ENCODE measurements around the gene NRG2. TPM values are rescaled to one million over a fixed set of nuclear protein-coding genes. Genes with fewer than 3 reads are reported as not detected.

The NRG2 gene
- polyA plus RNA-seq, 1 of the 3 experiments (the other 2 are of a cell fraction), result 3.7 TPM

DNA sequence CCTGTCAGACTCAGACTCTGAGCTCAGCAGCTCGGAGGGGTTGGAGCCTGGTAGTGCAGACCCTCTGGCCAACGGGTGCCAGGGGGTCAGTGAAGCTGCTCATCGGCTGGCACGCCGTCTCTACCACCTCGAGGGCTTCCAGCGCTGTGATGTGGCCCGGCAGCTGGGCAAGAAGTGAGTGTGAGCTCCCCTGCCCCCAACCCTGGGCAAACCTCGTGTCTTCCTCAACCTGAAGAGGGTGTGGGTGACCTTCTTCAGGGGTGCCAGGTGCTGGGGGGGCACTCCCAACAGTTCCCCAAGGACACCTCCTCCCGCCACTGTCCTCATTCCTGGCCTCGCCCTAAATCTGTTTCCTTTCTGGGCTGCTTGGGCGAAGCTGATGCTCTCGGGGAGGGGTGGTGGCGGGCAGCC, 228.9 kb downstream of the NRG2 start:
- no peak for DNase-seq
- POLR2A ChIA-PET, result no interaction called here
- Histone ChIP-seq H3K4me1 (ENCODE audit: control insufficient read depth in 1 of 2, insufficient read depth in 2 of 2, low read depth in 1 of 2, low read length in 1 of 2) (peaks cover 0 to 4% of the 10 kb centered on the region in 2 experiments; a peak in 1 of 4 replicates), H2AFZ (ENCODE audit: low read depth) (no peak overlapping the region), H3K4me3 (ENCODE audit: low read depth in 2 of 2, low read length in 1 of 2) (no peak overlapping the region), H3K79me2 (ENCODE audit: insufficient read depth) (no peaks in the 10 kb centered on the region), H3K9me2 (no peaks in the 10 kb centered on the region), H3K9me3 (0 out of 2 replicates have a peak, but pooled peaks cover 5% of the 10 kb centered on the region), H3F3A (replicated peaks; ENCODE audit: insufficient read depth) (peaks cover 3% of the 10 kb centered on the region), H3K27me3 (ENCODE audit: insufficient read depth) (peaks cover 4% of the 10 kb centered on the region; the same call in 1 of the 2 replicates), H3K36me3 (replicated peaks in 1 of 2; ENCODE audit: control insufficient read depth in 1 of 2, insufficient read depth in 2 of 2, low read length in 1 of 2) (no peaks in the 10 kb centered on the region), H4K20me1 (ENCODE audit: insufficient read depth) (no peaks in the 10 kb centered on the region), H3K4me2 (no peak overlapping the region), H3K9ac (no peak overlapping the region), H3K27ac (ENCODE audit: low read depth in 2 of 2, low read length in 1 of 2) (no peak overlapping the region)
- WGBS (ENCODE audit: low lambda C conversion rate), result 46% methylated on average over 7 of the region's 14 CpGs
- TF ChIP-seq, protein P1, sequence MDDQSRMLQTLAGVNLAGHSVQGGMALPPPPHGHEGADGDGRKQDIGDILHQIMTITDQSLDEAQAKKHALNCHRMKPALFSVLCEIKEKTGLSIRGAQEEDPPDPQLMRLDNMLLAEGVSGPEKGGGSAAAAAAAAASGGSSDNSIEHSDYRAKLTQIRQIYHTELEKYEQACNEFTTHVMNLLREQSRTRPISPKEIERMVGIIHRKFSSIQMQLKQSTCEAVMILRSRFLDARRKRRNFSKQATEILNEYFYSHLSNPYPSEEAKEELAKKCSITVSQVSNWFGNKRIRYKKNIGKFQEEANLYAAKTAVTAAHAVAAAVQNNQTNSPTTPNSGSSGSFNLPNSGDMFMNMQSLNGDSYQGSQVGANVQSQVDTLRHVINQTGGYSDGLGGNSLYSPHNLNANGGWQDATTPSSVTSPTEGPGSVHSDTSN (IDR thresholded peaks at IDR 0.05), result no peak
- TF ChIP-seq FOXM1 (IDR thresholded peaks at IDR 0.05; ENCODE audit: low read depth) (no peak), ELF1 (IDR thresholded peaks at IDR 0.05) (no peak), RAD21 (IDR thresholded peaks at IDR 0.05; ENCODE audit: low read length) (no peak), RXRA (IDR thresholded peaks at IDR 0.05; ENCODE audit: borderline replicate concordance, low read depth) (no peak), EP300 (IDR thresholded peaks at IDR 0.05; ENCODE audit: borderline replicate concordance in 1 of 2, low read depth in 1 of 2, low read length in 1 of 2) (no peak), CHD2 (IDR thresholded peaks at IDR 0.05; ENCODE audit: low read length, partially characterized antibody) (no peak), FOXJ3 (CRISPR knock-in tag; IDR thresholded peaks at IDR 0.05) (no peak), SIN3A (IDR thresholded peaks at IDR 0.05; ENCODE audit: borderline replicate concordance, low read depth, low read length) (no peak), NRF1 (IDR thresholded peaks at IDR 0.05; ENCODE audit: low read depth, low read length) (no peak), SMC3 (IDR thresholded peaks at IDR 0.05; ENCODE audit: low read depth, low read length) (no peak)
- CTCF ChIA-PET, result interaction anchor here (0.7 to 4.4 kb wide), 3 partner anchors 17 to 154 kb away, joined by 3 to 29 read pairs (median 10); no protein-coding TSS in a partner anchor

DNA sequence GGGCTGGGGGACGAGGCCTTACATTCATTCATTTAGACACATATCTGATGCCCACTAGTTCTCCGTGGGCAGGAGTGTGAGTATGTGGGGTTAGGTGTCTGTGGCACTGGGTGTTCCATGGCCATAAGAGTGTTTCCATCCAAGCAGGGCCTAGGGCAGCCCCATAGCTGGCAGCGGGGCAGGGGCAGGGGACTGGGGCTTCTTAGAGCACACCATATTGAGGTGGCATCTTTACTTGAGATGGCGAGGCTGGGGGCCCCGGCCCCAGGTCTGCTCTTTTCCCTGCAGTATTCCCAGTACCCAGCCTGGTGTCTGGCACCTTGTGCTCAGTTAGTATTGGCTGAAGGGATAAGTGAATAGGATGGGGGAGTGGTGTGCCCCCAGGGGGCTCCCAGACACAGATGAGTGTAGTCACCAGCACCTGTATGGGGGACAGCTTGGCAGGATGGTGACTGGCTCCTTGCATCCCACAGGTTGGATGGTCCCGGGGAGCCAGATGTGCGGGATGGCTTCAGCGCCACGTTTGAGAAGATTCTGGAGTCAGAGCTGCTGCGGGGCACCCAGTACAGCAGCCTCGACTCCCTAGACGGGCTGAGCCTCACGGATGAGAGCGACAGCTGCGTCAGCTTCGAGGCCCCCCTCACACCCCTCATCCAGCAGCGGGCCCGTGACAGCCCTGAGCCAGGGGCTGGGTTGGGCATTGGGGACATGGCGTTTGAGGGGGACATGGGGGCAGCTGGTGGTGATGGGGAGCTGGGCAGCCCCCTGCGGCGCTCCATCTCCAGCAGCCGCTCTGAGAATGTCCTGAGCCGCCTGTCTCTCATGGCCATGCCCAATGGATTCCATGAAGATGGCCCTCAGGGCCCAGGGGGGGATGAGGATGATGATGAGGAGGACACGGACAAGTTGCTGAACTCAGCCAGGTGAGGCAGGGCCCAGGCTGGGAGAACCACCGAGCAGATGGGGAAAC, 230.0 kb downstream of the NRG2 start:
- Histone ChIP-seq H3K27me3 (ENCODE audit: insufficient read depth) (peaks cover 4% of the 10 kb centered on the region; the same call in 1 of the 2 replicates), H3K9me2 (no peaks in the 10 kb centered on the region), H3K4me2 (no peak overlapping the region), H3K79me2 (ENCODE audit: insufficient read depth) (no peaks in the 10 kb centered on the region), H3K36me3 (replicated peaks in 1 of 2; ENCODE audit: control insufficient read depth in 1 of 2, insufficient read depth in 2 of 2, low read length in 1 of 2) (no peaks in the 10 kb centered on the region), H3K27ac (ENCODE audit: low read depth in 2 of 2, low read length in 1 of 2) (no peak overlapping the region), H3K9ac (no peak overlapping the region), H3K4me1 (ENCODE audit: control insufficient read depth in 1 of 2, insufficient read depth in 2 of 2, low read depth in 1 of 2, low read length in 1 of 2) (peaks cover 0 to 4% of the 10 kb centered on the region in 2 experiments; a peak in 1 of 4 replicates), H3K9me3 (no peaks in the 10 kb centered on the region), H3F3A (replicated peaks; ENCODE audit: insufficient read depth) (peaks cover 3% of the 10 kb centered on the region), H2AFZ (ENCODE audit: low read depth) (no peak overlapping the region), H3K4me3 (ENCODE audit: low read depth in 2 of 2, low read length in 1 of 2) (no peak overlapping the region), H4K20me1 (ENCODE audit: insufficient read depth) (no peaks in the 10 kb centered on the region)
- ChIA-PET CTCF (interaction anchor here (0.8 to 4.4 kb wide), 4 partner anchors 25 to 155 kb away, joined by 3 to 29 read pairs (median 7); no protein-coding TSS in a partner anchor), POLR2A (no interaction called here)
- DNase-seq, result no peak
- 65% methylated on average over 22 of the region's 25 CpGs for WGBS (ENCODE audit: low lambda C conversion rate)
- TF ChIP-seq MEF2A (IDR thresholded peaks at IDR 0.05; ENCODE audit: borderline replicate concordance, low read depth) (no peak), SMC3 (IDR thresholded peaks at IDR 0.05; ENCODE audit: low read depth, low read length) (no peak), RAD21 (IDR thresholded peaks at IDR 0.05; ENCODE audit: low read length) (no peak), MXI1 (IDR thresholded peaks at IDR 0.05; ENCODE audit: low read depth, low read length) (no peak), CHD2 (IDR thresholded peaks at IDR 0.05; ENCODE audit: low read length, partially characterized antibody) (no peak), RXRA (IDR thresholded peaks at IDR 0.05; ENCODE audit: borderline replicate concordance, low read depth) (no peak), TCF12 (IDR thresholded peaks at IDR 0.05) (no peak), JUND (IDR thresholded peaks at IDR 0.05) (no peak)
- TF ChIP-seq, protein P2, sequence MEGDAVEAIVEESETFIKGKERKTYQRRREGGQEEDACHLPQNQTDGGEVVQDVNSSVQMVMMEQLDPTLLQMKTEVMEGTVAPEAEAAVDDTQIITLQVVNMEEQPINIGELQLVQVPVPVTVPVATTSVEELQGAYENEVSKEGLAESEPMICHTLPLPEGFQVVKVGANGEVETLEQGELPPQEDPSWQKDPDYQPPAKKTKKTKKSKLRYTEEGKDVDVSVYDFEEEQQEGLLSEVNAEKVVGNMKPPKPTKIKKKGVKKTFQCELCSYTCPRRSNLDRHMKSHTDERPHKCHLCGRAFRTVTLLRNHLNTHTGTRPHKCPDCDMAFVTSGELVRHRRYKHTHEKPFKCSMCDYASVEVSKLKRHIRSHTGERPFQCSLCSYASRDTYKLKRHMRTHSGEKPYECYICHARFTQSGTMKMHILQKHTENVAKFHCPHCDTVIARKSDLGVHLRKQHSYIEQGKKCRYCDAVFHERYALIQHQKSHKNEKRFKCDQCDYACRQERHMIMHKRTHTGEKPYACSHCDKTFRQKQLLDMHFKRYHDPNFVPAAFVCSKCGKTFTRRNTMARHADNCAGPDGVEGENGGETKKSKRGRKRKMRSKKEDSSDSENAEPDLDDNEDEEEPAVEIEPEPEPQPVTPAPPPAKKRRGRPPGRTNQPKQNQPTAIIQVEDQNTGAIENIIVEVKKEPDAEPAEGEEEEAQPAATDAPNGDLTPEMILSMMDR (IDR thresholded peaks at IDR 0.05), result no peak
- TF ChIP-seq, protein P3, sequence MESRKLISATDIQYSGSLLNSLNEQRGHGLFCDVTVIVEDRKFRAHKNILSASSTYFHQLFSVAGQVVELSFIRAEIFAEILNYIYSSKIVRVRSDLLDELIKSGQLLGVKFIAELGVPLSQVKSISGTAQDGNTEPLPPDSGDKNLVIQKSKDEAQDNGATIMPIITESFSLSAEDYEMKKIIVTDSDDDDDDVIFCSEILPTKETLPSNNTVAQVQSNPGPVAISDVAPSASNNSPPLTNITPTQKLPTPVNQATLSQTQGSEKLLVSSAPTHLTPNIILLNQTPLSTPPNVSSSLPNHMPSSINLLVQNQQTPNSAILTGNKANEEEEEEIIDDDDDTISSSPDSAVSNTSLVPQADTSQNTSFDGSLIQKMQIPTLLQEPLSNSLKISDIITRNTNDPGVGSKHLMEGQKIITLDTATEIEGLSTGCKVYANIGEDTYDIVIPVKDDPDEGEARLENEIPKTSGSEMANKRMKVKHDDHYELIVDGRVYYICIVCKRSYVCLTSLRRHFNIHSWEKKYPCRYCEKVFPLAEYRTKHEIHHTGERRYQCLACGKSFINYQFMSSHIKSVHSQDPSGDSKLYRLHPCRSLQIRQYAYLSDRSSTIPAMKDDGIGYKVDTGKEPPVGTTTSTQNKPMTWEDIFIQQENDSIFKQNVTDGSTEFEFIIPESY (IDR thresholded peaks at IDR 0.05; ENCODE audit: borderline replicate concordance, low read depth), result no peak
- TF ChIP-seq, protein P4, sequence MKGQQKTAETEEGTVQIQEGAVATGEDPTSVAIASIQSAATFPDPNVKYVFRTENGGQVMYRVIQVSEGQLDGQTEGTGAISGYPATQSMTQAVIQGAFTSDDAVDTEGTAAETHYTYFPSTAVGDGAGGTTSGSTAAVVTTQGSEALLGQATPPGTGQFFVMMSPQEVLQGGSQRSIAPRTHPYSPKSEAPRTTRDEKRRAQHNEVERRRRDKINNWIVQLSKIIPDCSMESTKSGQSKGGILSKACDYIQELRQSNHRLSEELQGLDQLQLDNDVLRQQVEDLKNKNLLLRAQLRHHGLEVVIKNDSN (IDR thresholded peaks at IDR 0.05; ENCODE audit: borderline replicate concordance, low read depth), result no peak
- TF ChIP-seq, protein P5, sequence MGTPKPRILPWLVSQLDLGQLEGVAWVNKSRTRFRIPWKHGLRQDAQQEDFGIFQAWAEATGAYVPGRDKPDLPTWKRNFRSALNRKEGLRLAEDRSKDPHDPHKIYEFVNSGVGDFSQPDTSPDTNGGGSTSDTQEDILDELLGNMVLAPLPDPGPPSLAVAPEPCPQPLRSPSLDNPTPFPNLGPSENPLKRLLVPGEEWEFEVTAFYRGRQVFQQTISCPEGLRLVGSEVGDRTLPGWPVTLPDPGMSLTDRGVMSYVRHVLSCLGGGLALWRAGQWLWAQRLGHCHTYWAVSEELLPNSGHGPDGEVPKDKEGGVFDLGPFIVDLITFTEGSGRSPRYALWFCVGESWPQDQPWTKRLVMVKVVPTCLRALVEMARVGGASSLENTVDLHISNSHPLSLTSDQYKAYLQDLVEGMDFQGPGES (IDR thresholded peaks at IDR 0.05; ENCODE audit: low read depth, low read length), result no peak
